K562 (cell line): Measurements from ENCODE around the gene CDC42BPB.

ENCODE experiments used
- POLR2A ChIP-seq: fragments of 450-650 bp; conservative IDR thresholded peaks from 2 replicates; pipeline ENCODE4 v1.6.1; 2016
- TAF9B ChIP-seq: fragments of 450-650 bp; IDR thresholded peaks from 2 replicates; pipeline ENCODE4 v1.6.1; 2018; ENCODE audit warnings: mild to moderate bottlenecking; ENCODE audit not compliant: partially characterized antibody
- ZFX ChIP-seq: sonication (generic); formaldehyde crosslinking; IDR thresholded peaks from 2 replicates; pipeline ENCODE4 v1.8.0; 2022; ENCODE audit warnings: mild to moderate bottlenecking, missing genetic modification reagents, moderate library complexity
- TF ChIP-seq, protein P1 (sequence below): sonication (generic); formaldehyde crosslinking; IDR thresholded peaks from 2 replicates; pipeline ENCODE4 v1.8.1; 2022; ENCODE audit warnings: missing genetic modification reagents

DNA sequence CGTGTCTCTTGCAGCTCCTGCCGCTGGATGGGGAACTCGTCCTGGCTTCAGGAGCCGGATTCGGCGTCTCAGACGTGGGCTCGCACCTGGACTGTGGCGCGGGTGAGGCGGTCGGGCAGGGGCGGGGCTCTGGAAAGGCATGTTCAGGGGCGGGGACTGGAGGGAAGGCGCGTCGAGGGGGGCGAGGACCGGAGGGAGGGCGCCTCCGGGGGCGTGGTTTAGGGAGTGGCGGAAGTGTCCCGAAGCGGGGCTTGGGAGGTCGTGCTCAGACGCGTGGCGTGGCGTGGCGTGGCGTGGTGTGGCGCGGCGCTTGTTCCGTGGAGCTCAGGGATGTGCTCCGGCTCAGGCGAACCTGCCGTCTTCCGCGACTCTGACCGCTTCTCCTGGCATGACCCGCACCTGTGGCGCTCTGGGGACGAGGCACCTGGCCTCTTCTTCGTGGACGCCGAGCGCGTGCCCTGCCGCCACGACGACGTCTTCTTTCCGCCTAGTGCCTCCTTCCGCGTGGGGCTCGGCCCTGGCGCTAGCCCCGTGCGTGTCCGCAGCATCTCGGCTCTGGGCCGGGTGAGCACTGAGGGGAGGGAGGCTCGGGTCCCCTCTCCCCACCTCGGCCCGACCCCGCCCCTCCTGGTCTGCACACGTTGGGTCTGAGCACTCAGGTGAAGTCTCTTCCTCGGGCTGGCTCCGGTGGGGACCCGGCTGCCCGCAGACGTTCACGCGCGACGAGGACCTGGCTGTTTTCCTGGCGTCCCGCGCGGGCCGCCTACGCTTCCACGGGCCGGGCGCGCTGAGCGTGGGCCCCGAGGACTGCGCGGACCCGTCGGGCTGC is 128.7 kb downstream of the CDC42BPB start:
- TF ChIP-seq, protein P1, sequence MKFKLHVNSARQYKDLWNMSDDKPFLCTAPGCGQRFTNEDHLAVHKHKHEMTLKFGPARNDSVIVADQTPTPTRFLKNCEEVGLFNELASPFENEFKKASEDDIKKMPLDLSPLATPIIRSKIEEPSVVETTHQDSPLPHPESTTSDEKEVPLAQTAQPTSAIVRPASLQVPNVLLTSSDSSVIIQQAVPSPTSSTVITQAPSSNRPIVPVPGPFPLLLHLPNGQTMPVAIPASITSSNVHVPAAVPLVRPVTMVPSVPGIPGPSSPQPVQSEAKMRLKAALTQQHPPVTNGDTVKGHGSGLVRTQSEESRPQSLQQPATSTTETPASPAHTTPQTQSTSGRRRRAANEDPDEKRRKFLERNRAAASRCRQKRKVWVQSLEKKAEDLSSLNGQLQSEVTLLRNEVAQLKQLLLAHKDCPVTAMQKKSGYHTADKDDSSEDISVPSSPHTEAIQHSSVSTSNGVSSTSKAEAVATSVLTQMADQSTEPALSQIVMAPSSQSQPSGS (CRISPR knock-in tag): no peak
- no peak for TF ChIP-seq ZFX (CRISPR knock-in tag)
- TF ChIP-seq POLR2A: no peak
- no peak for TF ChIP-seq TAF9B
